NK-92 (cell line): ENCODE data around the gene FAM9C.
"Not testable (repeated sequence)": the region's sequence is repeated elsewhere in the genome, so short reads cannot be mapped to it uniquely, and the experiment has no call there.

ENCODE experiments used
- DNase-seq: peaks from one replicate; lab custom pipeline; 2025; ENCODE audit not compliant: unreplicated experiment; lab: John Stamatoyannopoulos, UW

FAM9C gene

GRCh38 chrX:13044441-13044840 is at the start of gene FAM9C:
Gene FAM9C (minus strand): TSS chrX:13044620. CDS start chrX:13043789, 831 bp downstream.
- DNase-seq = no peak

GRCh38 chrX:13093529-13094140 is 49.2 kb upstream of the FAM9C start:
- DNase-seq = no peak

GRCh38 chrX:13092455-13092941 is 48.1 kb upstream of the FAM9C start:
- DNase-seq = no peak

GRCh38 chrX:13091111-13091765 is 46.8 kb upstream of the FAM9C start:
- DNase-seq = no peak

DNA sequence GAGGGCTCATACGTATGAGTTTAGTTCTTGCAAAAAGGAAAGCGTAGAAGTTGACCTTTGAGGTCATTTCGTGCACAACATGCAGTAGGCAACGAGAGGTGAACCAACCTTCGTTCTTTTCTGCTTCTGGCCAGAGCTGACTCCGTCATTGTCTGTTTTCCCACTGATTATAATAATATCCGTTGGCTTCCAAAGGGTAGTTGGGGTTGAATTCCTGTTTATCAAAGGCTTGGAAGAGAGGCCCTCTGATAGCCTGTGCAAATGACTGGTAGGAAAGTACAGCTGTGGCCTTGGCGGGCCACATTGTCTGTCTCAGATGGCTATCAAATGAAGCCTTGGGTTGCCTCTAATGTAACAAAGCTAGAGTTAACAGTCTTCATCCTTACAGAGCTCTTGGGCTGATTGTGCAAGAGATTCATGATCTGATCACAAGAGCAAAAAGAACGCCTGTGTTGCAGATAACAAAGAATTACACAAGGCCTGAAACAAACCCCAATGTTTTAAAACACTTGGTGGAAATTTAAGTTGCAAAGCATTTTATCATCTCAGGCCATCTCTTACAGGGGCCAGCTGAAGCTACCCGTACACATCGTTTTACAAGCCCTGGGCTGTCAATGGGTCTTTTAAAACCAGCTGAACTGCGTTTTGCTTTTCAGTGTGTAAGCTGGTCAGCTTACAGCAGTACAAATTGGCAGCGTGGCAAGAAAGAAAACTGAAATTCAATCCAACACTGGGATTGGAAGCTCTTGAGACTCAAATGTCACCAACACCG is 46.1 kb upstream of the FAM9C start:
- no peak for DNase-seq

- DNase-seq = no peak
Observed at GRCh38 chrX:13090027-13090338, 45.6 kb upstream of the FAM9C start.

DNA sequence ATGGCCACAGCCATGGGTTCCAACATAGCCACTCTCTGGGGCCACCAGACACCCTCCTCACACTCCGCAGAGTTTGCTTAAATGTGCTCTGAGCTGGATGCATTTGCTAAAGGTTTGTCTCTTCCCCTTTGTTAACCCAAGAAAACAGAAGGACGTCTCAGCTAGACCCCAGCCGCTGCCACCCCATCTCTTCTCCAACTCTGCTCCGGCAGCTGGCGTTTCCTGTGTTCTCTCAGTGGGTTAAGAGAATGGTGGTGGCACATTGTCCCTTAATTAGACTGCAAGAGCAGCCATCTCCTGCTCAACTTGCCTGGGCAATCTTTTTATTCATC is 43.7 kb upstream of the FAM9C start:
- no peak for DNase-seq

GRCh38 chrX:13087322-13088155 is 43.1 kb upstream of the FAM9C start:
- DNase-seq = no peak

GRCh38 chrX:13086793-13087321 is 42.4 kb upstream of the FAM9C start:
- DNase-seq = not testable (repeated sequence)

DNA sequence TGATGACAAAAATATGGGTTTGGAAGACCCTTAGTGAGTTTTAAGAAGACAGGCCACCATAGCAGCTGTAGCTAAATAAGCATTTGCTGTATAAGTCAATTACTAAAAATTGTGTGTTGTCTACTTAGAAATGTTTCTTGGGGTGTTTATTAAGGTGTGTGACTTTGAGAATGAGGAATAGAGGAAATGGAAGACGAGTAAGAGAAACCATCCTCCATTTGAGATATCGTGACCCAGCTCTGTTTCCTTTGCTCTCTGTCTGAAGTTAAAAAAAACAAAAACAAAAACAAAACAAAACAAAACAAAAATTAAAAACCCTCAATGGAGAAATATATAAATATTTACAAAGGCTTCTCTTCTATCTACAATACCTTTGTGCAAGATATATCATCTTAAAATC is 41.7 kb upstream of the FAM9C start:
- no peak for DNase-seq

DNA sequence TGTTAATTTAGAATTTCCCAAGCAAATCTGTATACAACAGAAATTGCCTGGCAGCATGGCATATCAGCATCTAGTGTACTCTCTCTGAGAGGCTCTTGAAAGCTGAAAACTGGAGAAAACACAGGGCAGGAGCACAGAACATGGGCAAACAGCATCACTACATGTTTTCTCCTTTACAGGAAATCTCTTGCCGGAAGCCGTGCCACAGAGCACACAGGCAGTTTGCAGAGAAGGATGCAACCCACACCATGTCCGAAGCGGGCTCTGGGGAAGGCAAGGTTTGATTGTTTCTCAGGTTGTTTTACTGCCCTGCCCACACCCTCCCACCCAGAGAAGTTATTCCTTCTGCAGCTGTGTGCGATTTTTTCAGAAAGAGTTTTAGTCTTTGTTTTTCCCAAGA is 41.1 kb upstream of the FAM9C start:
- no peak for DNase-seq

GRCh38 chrX:13084611-13085010 is 40.2 kb upstream of the FAM9C start:
- DNase-seq = no peak

- DNase-seq = not testable (repeated sequence)
Observed at GRCh38 chrX:13083755-13084326, 39.4 kb upstream of the FAM9C start.

- no peak for DNase-seq
Observed at GRCh38 chrX:13082206-13083065, 38.0 kb upstream of the FAM9C start.

GRCh38 chrX:13081395-13082205 is 37.2 kb upstream of the FAM9C start:
- DNase-seq = no peak

GRCh38 chrX:13080128-13080795 is 35.8 kb upstream of the FAM9C start:
- no peak for DNase-seq

- no peak for DNase-seq
Observed at GRCh38 chrX:13078739-13079444, 34.5 kb upstream of the FAM9C start.

DNA sequence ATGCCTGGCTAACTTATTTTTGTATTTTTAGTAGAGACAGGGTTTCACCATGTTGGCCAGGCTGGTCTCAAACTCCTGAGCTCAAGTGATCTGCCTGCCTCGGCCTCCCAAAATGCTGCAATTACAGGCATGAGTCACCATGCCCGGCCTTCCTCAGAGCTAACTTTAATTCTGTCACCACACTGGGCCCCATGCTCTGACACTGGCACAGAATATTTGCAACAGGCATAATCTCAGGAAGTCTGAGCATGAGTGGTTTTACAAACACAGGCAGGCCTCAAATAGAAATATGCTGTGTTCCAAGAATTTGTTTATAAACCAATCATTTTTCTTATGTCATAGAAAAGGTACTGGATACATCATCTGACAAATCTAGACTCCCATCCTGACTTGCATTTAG is 32.7 kb upstream of the FAM9C start:
- no peak for DNase-seq
